HL-60 (cell line): ENCODE data around the gene PROSER2.

Source experiments
- GABPA ChIP-seq: IDR thresholded peaks from 2 replicates; pipeline ENCODE4 v1.6.1; 2012; ENCODE audit warnings: low read depth
- POLR2AphosphoS5 ChIP-seq: IDR thresholded peaks from 2 replicates; pipeline ENCODE4 v1.6.1; 2012; ENCODE audit warnings: low read depth
- REST ChIP-seq: IDR thresholded peaks from 2 replicates; pipeline ENCODE4 v1.6.1; 2012; ENCODE audit warnings: low read depth; ENCODE audit not compliant: insufficient replicate concordance
- TF ChIP-seq, protein P1 (sequence below): IDR thresholded peaks from one replicate; pipeline ENCODE4 v1.5.1; 2011; ENCODE audit warnings: low read length, control low read depth, inconsistent platforms; ENCODE audit not compliant: insufficient read depth

DNA sequence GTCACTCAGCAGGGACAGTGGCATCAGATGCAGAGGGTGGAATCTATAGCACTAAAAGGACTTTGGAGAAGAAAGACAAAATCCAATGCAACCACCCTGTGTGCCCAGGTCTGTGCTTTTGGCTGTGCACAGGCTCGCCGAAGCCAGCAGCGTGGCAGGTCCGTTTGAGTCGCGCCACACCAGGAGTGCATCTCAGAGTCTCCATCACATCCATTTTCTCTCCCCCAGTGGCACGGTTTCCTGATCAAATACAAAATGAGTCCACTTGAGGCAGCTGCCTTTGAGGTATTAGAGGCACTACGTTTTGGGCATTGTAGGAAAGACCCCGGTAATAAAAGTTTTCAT is 23.4 kb upstream of the PROSER2 start:
- TF ChIP-seq, protein P1, sequence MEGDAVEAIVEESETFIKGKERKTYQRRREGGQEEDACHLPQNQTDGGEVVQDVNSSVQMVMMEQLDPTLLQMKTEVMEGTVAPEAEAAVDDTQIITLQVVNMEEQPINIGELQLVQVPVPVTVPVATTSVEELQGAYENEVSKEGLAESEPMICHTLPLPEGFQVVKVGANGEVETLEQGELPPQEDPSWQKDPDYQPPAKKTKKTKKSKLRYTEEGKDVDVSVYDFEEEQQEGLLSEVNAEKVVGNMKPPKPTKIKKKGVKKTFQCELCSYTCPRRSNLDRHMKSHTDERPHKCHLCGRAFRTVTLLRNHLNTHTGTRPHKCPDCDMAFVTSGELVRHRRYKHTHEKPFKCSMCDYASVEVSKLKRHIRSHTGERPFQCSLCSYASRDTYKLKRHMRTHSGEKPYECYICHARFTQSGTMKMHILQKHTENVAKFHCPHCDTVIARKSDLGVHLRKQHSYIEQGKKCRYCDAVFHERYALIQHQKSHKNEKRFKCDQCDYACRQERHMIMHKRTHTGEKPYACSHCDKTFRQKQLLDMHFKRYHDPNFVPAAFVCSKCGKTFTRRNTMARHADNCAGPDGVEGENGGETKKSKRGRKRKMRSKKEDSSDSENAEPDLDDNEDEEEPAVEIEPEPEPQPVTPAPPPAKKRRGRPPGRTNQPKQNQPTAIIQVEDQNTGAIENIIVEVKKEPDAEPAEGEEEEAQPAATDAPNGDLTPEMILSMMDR = no peak
- TF ChIP-seq REST (no peak), POLR2AphosphoS5 (no peak), GABPA (no peak)
